ENCODE data around the gene GRK6.

Gene GRK6

DNA sequence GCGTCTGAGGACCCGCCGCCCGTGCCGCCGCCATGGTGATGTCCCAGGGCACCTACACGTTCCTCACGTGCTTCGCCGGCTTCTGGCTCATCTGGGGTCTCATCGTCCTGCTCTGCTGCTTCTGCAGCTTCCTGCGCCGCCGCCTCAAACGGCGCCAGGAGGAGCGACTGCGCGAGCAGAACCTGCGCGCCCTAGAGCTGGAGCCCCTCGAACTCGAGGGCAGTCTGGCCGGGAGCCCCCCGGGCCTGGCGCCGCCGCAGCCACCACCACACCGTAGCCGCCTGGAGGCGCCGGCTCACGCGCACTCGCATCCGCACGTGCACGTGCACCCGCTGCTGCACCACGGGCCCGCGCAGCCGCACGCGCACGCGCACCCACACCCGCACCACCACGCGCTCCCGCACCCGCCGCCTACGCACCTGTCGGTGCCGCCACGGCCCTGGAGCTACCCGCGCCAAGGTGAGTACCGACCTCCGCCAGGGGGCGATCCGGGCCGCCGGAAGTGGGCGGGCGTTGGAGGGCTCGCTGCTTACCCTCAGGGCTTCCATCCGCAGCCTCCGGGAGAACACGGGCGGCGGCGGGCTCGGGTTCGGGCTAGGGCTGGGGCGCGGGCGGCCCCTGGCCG, 28.7 kb downstream of the GRK6 start:
- peak; percentile 52 for DNase-seq

DNA sequence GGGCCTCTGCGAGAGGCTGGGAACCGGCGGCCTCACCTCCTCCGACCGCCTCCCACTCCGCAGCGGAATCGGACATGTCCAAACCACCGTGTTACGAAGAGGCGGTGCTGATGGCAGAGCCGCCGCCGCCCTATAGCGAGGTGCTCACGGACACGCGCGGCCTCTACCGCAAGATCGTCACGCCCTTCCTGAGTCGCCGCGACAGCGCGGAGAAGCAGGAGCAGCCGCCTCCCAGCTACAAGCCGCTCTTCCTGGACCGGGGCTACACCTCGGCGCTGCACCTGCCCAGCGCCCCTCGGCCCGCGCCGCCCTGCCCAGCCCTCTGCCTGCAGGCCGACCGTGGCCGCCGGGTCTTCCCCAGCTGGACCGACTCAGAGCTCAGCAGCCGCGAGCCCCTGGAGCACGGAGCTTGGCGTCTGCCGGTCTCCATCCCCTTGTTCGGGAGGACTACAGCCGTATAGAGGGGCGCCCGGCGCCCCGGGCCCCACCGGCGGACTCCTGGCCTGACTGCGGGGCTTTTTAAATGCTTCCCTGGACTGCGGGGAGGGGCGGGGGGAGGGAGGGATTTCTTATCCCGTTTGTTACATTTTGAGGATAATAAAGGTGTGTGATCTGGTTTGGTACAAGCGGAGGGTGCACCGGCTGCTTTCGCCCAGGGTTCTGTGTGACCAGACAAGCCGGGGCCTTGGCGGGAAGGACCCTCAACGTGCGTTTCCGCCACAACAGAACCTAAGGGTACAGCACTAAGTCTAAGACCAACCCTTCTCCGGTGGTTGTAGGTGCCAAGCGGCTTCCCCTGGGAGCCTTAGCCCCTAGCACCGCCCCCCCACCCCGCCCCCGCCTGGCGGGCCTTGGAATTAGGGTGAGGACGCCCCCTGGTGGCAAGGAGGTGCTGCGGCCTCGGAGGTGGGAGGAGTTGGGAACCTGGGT, 29.4 kb downstream of the GRK6 start:
- DNase-seq, result peak; percentile 62

DNA sequence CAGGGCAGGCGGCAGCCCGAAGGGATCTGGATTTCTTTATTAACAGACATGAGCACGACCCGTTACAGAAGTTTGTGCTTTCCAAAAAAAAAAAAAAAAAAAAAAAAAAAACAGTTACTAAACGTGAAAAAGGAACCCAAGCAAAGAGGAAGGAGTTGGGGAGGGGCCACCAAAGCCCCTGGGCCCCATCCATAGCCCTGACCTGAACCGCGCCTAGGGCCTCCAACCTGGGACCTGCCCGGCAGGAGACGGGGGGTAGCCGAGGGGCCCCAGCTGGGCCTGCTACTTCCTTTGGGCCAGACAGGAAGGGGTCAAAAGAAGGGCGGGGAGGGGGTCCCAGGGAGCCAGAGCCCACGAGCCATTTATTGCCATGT, 30.1 kb downstream of the GRK6 start:
- no peak for DNase-seq

DNA sequence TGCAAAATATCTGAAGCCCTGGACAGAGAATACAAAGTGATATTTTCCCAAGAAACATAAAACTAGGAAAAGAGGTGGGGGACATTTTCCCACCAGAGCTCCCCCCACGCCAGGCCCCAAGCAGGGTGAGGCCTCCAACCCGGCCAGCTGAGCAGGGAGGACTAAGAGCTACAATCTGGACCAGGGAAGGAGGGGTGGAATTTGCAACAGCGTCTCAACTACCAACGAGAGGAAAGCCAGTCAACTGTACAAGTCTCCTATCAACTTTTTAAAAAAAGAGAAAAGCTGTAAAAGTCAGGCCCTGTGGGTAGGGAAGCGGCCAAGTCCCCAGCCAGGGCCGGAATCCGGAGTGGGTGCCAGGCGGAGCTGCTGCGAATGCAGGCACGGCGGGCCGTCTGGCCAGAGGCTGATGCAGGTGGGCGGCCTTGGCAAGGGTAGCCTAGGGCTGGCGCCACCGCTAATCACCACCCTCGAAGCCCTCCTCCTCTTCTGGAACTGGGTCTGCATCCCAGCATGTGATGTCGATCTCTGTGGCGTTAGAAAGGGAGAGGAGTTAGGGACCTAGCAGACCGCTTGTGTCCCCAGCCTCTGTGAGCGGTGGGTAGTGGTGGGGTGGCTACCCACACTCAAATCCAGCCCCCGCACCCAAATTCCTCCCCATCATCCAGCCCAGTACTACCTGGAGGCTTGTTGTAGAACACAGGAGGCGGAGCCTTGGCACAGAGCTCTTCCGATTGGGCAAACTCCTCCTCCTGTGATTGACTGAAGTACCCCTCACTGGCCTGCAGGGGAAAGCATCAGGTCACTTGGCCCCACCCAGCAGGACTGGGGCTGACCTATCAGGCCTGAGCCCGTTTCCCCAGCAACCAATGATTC, 30.7 kb downstream of the GRK6 start:
- DNase-seq, result peak; percentile 59

DNA sequence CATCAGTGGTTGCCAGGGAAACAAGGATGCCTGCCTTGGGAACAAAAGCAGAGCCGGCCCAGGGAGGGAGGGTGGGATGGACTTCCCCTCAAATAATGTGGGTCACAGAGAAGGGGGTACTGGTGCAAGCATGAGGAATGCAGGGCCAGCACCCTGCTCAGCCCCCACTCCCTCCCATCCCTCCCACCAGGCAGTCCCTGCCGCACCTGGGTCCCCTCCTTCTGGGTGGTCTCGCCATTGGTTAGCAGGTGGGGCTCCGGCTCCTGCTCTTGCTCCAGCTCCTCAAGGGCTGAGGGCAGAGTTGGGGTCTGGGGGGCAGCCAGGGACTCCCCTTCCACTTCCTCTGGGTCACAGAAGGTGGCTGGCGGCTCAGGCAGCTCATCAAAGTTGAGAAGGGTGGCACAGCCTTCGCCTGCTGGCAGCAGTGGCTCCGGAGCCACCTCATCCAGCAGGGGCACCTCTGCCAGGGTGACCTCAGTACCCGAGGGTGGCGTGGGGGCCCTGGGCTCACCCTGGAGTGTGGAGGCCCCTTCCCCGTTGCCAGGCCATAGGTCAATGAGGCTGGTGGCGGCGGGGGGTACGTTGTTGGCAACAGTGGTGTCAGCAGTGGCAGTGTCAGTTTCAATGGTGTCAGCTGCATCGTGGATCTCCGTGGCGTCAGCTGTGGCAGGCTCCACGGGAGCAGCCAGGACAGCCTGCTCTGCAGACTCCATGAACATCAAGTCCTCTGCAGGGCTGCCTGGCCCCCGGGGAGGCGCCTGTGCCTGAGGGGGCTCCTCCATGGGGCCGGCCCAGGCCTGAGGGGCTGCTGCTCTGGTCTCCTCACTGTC, 31.6 kb downstream of the GRK6 start:
- no peak for DNase-seq

DNA sequence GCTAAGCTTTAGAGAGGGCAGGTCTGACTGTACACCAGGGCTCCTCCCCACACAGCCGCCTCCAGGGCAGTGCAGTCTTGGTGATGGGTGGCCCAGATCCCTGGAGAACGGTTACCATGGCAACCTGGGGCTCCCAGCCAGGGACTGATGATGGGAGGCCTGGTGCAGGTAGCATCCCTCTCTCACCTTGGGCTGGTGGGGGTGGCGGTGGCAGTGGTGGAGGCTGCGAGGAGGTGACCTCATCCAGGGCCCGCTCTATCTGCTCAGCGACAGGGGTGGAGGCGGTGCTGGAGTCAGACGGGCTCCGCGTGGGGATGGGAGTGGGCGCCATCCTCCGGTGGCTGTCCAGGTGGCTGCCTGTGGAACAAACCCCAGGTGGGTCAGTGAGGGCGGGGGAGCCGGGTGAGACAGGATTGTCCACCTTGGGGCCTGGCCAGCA, 32.5 kb downstream of the GRK6 start:
- DNase-seq, result no peak

DNA sequence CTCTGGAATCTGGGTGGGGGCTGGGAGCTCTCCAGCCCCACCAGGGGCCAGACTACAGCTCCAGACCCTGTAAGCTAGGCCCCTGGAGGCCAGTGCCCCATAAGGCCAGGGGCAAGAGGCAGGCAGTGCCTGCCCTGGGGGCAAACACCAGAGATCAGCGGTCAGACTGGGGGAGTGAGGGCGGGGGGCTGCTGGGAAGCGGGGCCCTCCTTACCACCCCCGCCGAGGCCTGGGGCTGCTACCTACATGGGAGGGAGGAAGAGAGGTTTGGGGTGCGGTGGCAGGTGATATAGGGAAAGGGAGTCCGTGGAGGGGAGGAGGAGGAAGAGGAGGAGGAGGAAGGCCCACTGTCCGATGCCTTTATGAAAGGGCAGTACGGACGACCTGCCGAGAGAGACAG, 32.9 kb downstream of the GRK6 start:
- DNase-seq, result no peak

DNA sequence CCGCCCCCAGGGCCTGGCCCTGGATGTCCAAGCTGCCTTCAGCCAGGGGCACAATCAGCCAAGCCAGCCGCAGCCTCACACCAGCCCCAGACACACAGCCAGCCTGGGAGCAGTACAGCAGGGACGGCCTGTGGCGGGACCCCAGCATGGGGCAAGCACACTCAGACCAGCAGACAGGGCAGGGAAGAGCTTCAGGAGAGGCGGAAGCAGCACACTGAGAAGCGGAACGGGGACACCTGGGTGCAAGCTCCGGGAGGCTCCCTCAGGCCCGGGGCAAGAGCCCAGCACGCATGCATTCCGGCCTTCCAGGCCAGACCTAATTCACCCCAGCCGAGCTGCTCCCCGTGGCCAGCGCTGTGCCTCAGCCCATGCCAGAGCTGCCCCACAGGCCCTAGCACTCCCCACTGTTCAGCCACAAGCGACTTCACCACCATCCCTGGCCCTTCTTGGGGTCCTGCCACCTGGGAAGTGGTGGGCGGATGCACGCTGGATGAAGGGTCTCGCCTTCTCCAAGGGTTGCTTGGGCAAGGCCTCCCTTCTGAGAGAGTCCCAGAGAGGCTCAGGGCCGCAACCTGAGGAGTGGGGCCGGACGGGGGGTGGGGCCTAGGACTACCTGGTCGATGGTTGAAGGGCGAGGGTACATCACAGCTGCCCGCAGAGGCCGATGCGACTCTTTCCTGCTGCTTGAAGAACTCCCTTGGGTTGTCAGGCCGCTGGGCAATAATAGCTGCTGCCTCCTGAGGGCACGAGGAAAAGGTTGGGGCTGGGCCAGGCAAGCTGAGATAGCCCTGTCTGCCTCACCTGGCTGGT, 33.5 kb downstream of the GRK6 start:
- no peak for DNase-seq

DNA sequence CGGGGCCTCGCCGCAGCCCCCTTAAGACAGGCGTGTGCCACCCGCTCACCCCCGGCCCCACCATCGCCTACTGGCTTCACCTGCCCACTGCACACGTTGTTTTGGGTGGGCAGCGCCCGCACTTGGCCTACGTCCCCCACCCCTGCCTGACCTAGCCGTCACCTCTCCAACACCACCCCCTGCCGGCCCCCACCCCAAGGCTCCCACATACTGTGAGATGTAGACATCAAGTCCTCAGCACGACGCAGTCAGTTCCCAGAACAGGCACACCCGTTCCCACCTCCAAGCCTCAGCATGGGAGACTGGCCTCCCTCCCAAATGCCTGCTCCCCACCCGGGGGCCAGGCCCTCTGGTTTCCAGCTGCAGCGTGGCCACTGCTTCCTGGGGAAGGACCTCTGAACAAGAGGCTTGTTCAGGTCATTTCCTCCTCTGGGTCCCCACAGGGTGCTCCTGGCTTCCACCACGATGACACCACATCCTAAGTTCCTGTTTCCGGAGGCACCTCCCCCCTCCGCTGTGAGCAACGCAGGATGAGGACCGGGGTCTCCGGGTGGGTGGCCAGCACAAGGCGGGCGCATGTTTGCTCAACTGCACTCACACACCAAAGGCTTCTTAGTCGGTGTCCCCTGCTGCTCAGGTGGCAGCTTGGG, 35.7 kb downstream of the GRK6 start:
- DNase-seq, result no peak

DNA sequence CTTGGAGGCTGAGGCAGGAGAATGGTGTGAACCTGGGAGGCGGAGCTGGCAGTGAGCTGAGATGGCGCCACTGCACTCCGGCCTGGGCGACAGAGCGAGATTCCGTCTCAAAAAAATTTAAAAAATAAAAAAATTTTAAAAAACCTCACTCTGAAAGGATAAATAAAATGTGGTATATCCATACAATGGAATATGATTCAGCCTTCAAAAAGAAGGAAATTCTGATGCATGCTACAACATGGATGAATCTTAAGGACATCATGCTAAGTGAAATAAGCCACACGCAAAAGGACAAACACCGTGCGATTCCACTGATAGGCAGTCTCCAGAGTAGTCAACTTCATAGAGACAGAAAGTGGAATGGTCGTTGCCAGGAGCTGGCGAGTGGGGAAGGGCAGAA, 38.6 kb downstream of the GRK6 start:
- no peak for DNase-seq

DNA sequence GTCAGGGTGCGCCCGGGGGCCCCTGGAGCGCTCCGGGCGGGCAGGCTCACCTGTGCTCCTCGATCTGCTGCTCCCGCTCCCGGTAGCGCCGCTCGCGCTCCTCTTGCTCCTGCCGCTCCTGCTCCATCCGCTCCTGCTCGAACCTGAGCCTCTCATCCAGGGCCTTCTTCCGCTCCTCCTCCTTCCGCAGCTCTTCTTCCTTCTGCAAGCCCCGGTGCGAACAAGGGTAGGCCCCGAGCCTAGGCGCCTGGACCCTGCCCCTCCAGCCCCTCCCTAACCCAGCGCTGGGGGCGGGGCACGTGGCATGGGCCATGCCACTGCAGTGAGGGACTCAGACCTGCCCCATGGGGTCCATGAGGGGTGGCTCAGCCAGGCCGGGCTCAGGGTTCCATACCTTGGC, 40.4 kb downstream of the GRK6 start:
- DNase-seq, result no peak

DNA sequence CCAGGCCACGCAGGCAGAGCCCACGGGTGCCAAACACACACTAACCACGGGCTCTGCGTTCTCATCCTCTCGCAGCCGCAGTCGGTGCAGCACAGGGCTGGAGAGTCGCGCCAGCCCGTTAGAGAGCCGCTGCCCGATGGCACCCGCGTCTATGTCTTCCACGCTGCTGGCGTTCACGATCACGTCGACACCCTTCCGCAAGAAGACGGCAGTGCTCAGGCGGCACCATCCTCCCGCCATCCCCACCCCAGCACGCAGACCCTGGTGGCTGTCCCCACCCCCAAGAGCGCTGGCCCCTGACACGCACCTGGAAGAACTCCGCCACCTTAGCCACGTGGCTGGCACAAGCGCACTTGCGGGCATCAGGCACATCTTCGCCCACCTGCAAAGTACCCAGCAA, 41.0 kb downstream of the GRK6 start:
- no peak for DNase-seq

DNA sequence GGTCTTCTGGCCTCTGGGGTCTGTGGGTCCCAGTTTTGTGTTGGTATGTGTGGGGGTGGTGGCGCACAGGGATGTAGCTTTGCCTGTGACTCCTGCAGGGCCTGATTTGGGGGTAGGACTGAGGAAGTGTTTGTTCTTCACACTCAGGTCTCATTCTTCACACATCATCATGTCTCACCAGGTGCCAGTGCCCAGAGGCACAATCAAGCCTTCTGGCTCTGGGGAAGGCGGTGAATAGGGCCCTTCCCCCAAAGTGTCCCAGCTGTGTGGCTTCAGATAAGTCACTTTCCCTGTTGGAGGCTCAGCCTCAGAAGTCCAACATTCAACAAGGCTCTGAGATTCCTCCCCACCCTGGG, 41.8 kb downstream of the GRK6 start:
- DNase-seq, result no peak

DNA sequence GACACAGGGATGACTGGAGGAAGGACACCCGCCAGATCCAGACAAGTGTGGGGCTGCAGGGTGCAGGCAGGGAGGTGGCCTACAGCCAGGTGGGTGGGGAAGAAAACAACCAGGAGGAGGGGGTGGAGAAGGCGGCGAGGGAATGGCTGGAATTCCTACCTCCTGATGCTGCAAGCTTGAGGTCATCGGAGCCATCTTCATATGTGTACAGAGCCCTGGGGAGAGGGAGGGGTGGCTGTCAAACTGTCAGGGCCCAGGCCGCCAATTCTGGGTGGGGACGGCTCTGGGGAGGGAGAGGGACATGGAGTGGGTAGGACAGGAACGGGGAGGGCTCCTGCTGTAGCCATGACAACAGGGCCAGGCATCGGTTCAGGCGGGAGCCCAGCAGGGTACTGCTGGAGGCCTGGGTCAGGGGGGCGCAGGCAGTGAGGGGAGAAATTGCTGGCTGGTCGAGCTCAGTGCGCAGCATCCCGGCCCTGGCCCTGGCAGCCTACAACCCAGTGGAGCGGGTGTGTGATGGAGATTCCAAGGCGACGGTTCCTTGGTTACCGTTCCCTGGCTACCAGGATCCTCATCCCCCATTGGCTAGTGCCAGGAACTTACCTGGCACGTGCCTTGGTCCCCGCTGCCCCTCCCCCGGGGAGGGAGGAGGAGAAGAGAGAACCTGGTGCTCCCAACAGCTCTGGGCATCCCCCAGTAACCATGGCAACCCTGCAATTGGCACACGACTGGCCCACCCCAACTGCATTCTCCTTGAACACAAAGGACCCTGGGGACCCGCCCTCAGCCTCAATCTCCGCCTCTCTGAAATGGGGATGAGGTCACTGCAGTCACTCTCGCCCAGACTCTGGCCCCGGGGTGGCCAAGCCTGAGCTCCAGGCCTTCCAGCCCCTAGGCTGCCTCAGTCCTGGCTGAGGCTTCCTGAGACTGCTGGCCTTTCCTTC, 42.5 kb downstream of the GRK6 start:
- no peak for DNase-seq

DNA sequence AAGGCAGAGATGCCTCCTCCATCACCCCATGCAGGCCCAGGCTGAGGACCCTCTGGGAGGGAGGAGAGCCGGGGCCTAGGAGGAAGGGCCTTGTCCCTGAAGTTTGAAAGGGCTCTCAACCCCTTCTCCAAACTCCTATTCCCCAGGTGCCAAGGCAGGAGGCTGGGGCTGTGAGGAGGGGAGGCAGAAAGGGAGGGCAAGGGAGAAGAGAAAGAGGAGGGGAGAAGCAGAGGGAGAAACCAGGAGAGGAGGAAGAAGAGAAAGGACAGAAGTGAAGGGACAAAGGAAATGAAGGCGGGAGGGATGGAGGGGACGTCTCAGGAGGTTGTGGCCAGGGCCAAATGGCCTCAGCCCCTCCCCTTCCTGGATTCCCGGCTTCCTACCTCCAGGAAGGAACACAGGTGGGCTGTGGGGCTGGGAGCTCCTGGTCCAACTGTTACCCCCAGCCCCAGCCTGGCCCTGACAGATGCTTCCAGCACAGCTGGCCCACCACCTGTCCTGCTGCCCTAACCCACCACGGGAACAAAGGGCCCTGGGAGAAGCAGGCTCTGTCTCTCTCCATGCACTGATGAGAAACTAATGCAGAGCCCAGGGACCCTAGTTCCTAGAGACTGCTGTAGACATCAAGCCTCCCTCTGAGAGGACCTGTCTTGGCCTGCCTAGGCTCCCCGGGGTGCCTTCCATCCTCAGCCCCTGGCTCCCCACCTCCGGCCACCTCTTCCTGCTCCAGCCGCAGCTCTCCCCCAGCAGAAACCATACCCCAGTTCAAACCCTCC, 43.5 kb downstream of the GRK6 start:
- DNase-seq, result no peak

DNA sequence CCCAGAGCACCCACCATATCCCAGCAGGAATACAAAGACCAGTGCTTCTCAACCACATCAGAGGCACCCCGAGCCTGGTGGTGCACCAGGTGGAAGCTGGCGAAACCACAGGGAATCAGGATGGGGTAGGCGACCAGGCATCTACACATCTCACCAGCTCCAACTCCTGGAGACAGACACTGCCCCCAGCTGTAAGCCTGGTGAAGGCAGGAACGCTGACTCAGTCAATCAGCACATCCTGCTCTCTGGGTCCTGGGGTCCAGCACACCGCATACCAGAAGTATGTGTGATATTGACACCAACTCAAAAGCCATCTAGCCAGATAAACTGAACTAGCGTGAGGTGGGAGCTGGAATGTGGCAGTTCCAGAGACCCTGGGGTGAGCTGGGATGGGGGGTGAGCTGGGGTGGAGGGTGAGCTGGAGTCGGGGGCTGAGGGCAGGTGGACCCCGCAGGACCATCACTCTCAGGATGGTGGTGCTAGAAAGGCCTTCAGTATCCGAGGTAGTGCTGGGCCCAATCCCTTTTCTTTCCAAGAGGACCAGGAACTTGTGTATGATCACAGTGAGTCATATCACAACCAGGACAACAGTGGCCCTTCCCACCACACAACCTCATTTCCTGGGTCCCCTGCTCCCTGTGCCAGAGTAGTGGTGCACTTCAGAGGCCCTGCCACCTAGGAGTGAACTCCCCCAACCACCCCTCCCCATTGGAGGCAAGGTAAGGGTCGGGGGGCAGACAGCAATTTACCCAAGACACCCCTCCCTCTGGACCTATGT, 44.5 kb downstream of the GRK6 start:
- DNase-seq, result no peak

DNA sequence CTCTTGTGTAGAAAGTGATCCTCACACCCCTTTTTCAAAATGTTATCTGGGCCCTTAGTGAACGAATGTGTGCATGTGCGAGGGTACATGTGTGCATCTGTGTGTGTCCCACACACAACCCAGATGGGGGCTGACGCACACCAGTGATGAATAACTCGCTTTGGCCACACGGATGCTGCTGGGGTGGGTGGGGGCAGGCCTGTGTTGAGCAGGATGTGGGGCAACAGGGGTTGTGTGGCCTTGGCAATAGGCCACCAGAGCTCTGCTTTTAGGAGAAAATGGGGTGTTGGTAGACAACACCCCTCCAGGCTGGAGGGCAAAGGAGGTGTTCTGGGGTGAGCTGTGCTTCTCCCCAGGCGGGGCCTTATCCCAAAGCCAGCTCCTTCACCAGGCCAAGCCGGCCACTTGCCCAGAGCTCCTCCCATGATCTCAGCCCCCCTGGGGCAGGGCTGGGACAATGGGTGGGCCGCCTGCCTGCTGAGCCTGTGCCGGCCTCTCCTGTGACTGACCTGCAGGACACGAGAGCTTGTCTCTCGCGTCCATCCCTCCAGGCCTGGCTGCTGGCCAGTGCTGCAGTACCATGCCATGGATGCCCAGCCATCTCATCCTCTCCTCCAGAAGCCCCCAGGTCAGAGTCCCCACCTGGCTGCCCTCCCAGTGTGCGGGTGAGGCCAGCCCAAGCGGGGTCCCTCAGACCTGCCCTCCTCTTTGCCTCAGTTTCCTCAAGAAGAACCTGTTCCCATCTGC, 45.3 kb downstream of the GRK6 start:
- DNase-seq, result no peak

All from DMS153 (cell line).